GM19025 (cell line): Measurements from ENCODE around the gene DNAJB2.
"Not testable (repeated sequence)": the region's sequence is repeated elsewhere in the genome, so short reads cannot be mapped to it uniquely, and the experiment has no call there.

ENCODE experiments used
- ATAC-seq: cut with Tn5 transposase; IDR thresholded peaks from one replicate; pipeline ENCODE4 v1.9.1; 2021; ENCODE audit warnings: mild to moderate bottlenecking, low read depth, moderate library complexity; ENCODE audit not compliant: unreplicated experiment

The DNAJB2 gene

GRCh38 chr2:219282943-219283581 lies 3.9 kb downstream of the DNAJB2 start:
- no peak for ATAC-seq

- no peak for ATAC-seq
These were observed 5.6 kb downstream of the DNAJB2 start for GRCh38 chr2:219284501-219285372.

GRCh38 chr2:219285373-219285735 lies 6.2 kb downstream of the DNAJB2 start:
- no peak for ATAC-seq

- no peak for ATAC-seq
These were observed 6.8 kb downstream of the DNAJB2 start for GRCh38 chr2:219285894-219286425.

- ATAC-seq = no peak
These were observed 7.4 kb downstream of the DNAJB2 start for GRCh38 chr2:219286436-219287115.

GRCh38 chr2:219287116-219287440 lies 7.9 kb downstream of the DNAJB2 start:
- ATAC-seq = not testable (repeated sequence)

- no peak for ATAC-seq
These were observed 8.6 kb downstream of the DNAJB2 start for GRCh38 chr2:219287580-219288265.

- no peak for ATAC-seq
These were observed 10.0 kb downstream of the DNAJB2 start for GRCh38 chr2:219289195-219289536.

- no peak for ATAC-seq
These were observed 10.6 kb downstream of the DNAJB2 start for GRCh38 chr2:219289537-219290361.

GRCh38 chr2:219290381-219291171 lies 11.4 kb downstream of the DNAJB2 start:
- ATAC-seq = no peak

- no peak for ATAC-seq
These were observed 12.2 kb downstream of the DNAJB2 start for GRCh38 chr2:219291394-219291793.

GRCh38 chr2:219291910-219292490 lies 12.8 kb downstream of the DNAJB2 start:
- no peak for ATAC-seq

GRCh38 chr2:219292616-219293015 lies 13.4 kb downstream of the DNAJB2 start:
- ATAC-seq = no peak

GRCh38 chr2:219293736-219294231 lies 14.6 kb downstream of the DNAJB2 start:
- no peak for ATAC-seq

GRCh38 chr2:219294356-219295351 lies 15.5 kb downstream of the DNAJB2 start:
- peak; percentile 85 for ATAC-seq

- no peak for ATAC-seq
These were observed 17.0 kb downstream of the DNAJB2 start for GRCh38 chr2:219296142-219296541.

- ATAC-seq = no peak
These were observed 17.6 kb downstream of the DNAJB2 start for GRCh38 chr2:219296631-219297391.
